HepG2 (cell line): ENCODE data around the gene KDM5A. TPM values are rescaled to one million over a fixed set of nuclear protein-coding genes. Genes with fewer than 3 reads are reported as not detected.
"Not testable (repeated sequence)": the region's sequence is repeated elsewhere in the genome, so short reads cannot be mapped to it uniquely, and the experiment has no call there.

Source experiments
- ATAC-seq: fragments of 200-7000 bp; cut with Tn5 transposase; 3 replicates; pipeline ENCODE4 v1.9.1; 2020; ENCODE audit warnings: mild to moderate bottlenecking, moderate library complexity
- BruUV-seq: library from RNA; stranded (reverse); fragments of 400-500 nt; replicated peaks from 2 replicates; lab custom pipeline; 2021; lab: Mats Ljungman, UMichigan
- CTCF ChIA-PET: fragments of 300-600 bp; formaldehyde crosslinking; extraction: SDS; loops from one replicate; lab custom pipeline; 2021; ENCODE audit warnings: low total read pairs, inconsistent platforms, low intra/inter-chr PET ratio; lab: Yijun Ruan, JAX
- POLR2A ChIA-PET: fragments of 350-600 bp; sonication (Branson Sonifier 250); formaldehyde crosslinking; loops from one replicate; lab custom pipeline; 2020; ENCODE audit warnings: antibody characterized with exemption, inconsistent platforms; lab: Yijun Ruan, JAX
- DNase-seq: peaks from one replicate; pipeline ENCODE4 v3.0.0-alpha.2; 2015; ENCODE audit warnings: low spot score
- FAIRE-seq: peaks from 3 replicates; lab custom pipeline; 2011; peaks lifted over from hg19 to GRCh38; lab: Jason Lieb, UNC
- H2AFZ ChIP-seq: one replicate; pipeline ENCODE4 v1.6.1; 2011; ENCODE audit warnings: low read length, inconsistent platforms
- H3K27ac ChIP-seq: fragments of 300-600 bp; 3 replicates; pipeline ENCODE4 v1.8.0; 2011; ENCODE audit warnings: mixed run types, mild to moderate bottlenecking, mixed read lengths, low read length, inconsistent platforms; ENCODE audit not compliant: insufficient read depth; ENCODE audit errors: extremely low read length
- H3K27me3 ChIP-seq, 2 experiments: fragments of 200-600 bp in 1 of 2; 2 replicates in 1 of 2; 3 replicates in 1 of 2; pipeline versions ENCODE4 v1.6.0 to v1.8.0; 2011; ENCODE audit warnings: low read length in 2 of 2, mild to moderate bottlenecking in 2 of 2, moderate library complexity in 2 of 2, inconsistent platforms in 1 of 2; ENCODE audit not compliant: insufficient read depth in 2 of 2, control insufficient read depth in 1 of 2
- H3K36me3 ChIP-seq, 2 experiments: fragments of 200-600 bp in 1 of 2; replicated peaks in 1 of 2; 2 replicates in 1 of 2; 3 replicates in 1 of 2; pipeline versions ENCODE4 v1.5.1 to v1.8.0; 2011; ENCODE audit warnings: low read length in 2 of 2, inconsistent platforms in 1 of 2; ENCODE audit not compliant: insufficient read depth in 2 of 2, control insufficient read depth in 1 of 2
- H3K4me1 ChIP-seq: 2 replicates; pipeline ENCODE4 v1.5.1; 2012; ENCODE audit warnings: low read length, inconsistent platforms; ENCODE audit not compliant: insufficient read depth
- H3K4me2 ChIP-seq: 2 replicates; pipeline ENCODE4 v1.6.0; 2011; ENCODE audit warnings: low read depth, low read length, inconsistent platforms
- H3K4me3 ChIP-seq, 3 experiments: fragments of 200-600 bp in 1 of 3; sonication (generic), shearing (Covaris generic) in 1 of 3; replicated peaks in 1 of 3; 2 replicates each; pipeline ENCODE4 v1.5.1; 2011 to 2016; ENCODE audit warnings: low read length in 3 of 3, inconsistent platforms in 2 of 3, low read depth in 2 of 3, mild to moderate bottlenecking in 2 of 3, control low read depth in 1 of 3, mixed read lengths in 1 of 3; ENCODE audit not compliant: insufficient read depth in 1 of 3
- H3K79me2 ChIP-seq: one replicate; pipeline ENCODE4 v1.6.1; 2011; ENCODE audit warnings: low read length, inconsistent platforms; ENCODE audit not compliant: insufficient read depth
- H3K9ac ChIP-seq: 2 replicates; pipeline ENCODE4 v1.6.0; 2011; ENCODE audit warnings: mild to moderate bottlenecking, low read depth, low read length, inconsistent platforms; ENCODE audit not compliant: insufficient read depth
- H3K9me3 ChIP-seq: 2 replicates; pipeline ENCODE4 v1.5.1; 2012; ENCODE audit warnings: mild to moderate bottlenecking, low read length
- H4K20me1 ChIP-seq: 2 replicates; pipeline ENCODE4 v1.6.0; 2011; ENCODE audit warnings: inconsistent platforms, mild to moderate bottlenecking, low read length, moderate library complexity; ENCODE audit not compliant: insufficient read depth
- MAFK ChIP-seq, 2 experiments: IDR thresholded peaks in 1 of 2; conservative IDR thresholded peaks in 1 of 2; 2 replicates each; pipeline ENCODE4 v1.6.1; 2011; ENCODE audit warnings: improper control_type of control experiment in 2 of 2, low read length in 2 of 2
- ZNF800 ChIP-seq: sonication (generic); formaldehyde crosslinking; IDR thresholded peaks from 2 replicates; pipeline ENCODE4 v1.4.0; 2020; ENCODE audit warnings: missing genetic modification reagents
- WGBS: methylation state at CpG from one replicate; pipeline ENCODE4 v1.1.6; 2017; ENCODE audit warnings: low lambda C conversion rate; 5-methylcytosine and 5-hydroxymethylcytosine counted together
- in situ Hi-C: cut with HindIII; loops from 2 replicates; pipeline ENCODE4 v1.10.0; 2017; ENCODE audit warnings: low pct_unique_long_range_greater_than_20kb; ENCODE audit not compliant: extremely low pct_ligation_motif_present
- intact Hi-C: fragments of 100-400 bp; cut with micrococcal nuclease; formaldehyde crosslinking; loops from one replicate; pipeline ENCODE4 v1.10.0; 2022; ENCODE audit not compliant: unreplicated experiment
- polyA plus RNA-seq, 8 experiments: library from polyadenylated mRNA; depleted of rRNA in 3 of 8; stranded (reverse) in 7 of 8; unstranded in 1 of 8; fragments of >200 nt; fragmentation: Illumina TruSeq in 4 of 8; extraction: Trizol in 4 of 8; gene quantifications; 2 replicates each; pipeline versions ENCODE4 v1.2.1 to v1.2.3, GENCODE V29; 2011 to 2016; ENCODE audit warnings: low read depth in 4 of 8, missing spikeins in 1 of 8, mixed read lengths in 1 of 8; ENCODE audit not compliant: insufficient read depth in 1 of 8
- total RNA-seq, 5 experiments: library from RNA; depleted of rRNA; stranded (reverse); fragments of >200 nt; fragmentation: Illumina TruSeq; extraction: Trizol; gene quantifications; 2 replicates each; pipeline ENCODE4 v1.2.3, GENCODE V29; 2016; ENCODE audit warnings: low read depth in 1 of 5

Gene KDM5A
- total and polyA plus RNA-seq, 2 of the 13 experiments (the other 11 are each of a cell fraction or from before 2014, with no cell fraction given) = 12.0 to 29.2 TPM

GRCh38 chr12:356276-356988 lies 32.7 kb downstream of the KDM5A start:
- ATAC-seq (no peak), DNase-seq (no peak), FAIRE-seq (no peak)
- Histone ChIP-seq H3K27me3 (no peaks in the 10 kb centered on the region), H3K9ac (no peak overlapping the region), H3K9me3 (no peaks in the 10 kb centered on the region), H3K4me3 (no peak overlapping the region), H3K4me2 (no peak overlapping the region), H3K79me2 (no peaks in the 10 kb centered on the region), H3K27ac (no peak overlapping the region), H2AFZ (no peak overlapping the region), H4K20me1 (no peaks in the 10 kb centered on the region), H3K4me1 (no peaks in the 10 kb centered on the region), H3K36me3 (peaks cover 20 to 62% of the 10 kb centered on the region in 2 experiments; a peak in 4 of 5 replicates)
- intact Hi-C loops (no loop called here), in situ Hi-C loops (no loop called here)
- TF ChIP-seq MAFK (conservative IDR thresholded peaks at IDR 0.05 in 1 of 2, IDR thresholded peaks at IDR 0.05 in 1 of 2; ENCODE audit: low read length in 2 of 2) (peak in 1 of 2 experiments; percentile 36; a peak in 1 of 4 replicates), ZNF800 (CRISPR knock-in tag) (no peak)
- WGBS = 96% methylated on average over 7 of the region's 7 CpGs
- BruUV-seq = no TSS peak
- POLR2A ChIA-PET = interaction anchor here (1.4 kb wide), 1 partner anchor 33 kb away, joined by 4 read pairs; the partner anchor contains the start of gene KDM5A
- CTCF ChIA-PET = no interaction called here

GRCh38 chr12:351197-351596 lies 37.9 kb downstream of the KDM5A start:
- intact Hi-C loops, H3K4me1 ChIP-seq, H3K4me3 ChIP-seq, DNase-seq, H3K9me3 ChIP-seq, H2AFZ ChIP-seq, H3K27ac ChIP-seq, ATAC-seq, H3K4me2 ChIP-seq, H3K79me2 ChIP-seq, in situ Hi-C loops, H4K20me1 ChIP-seq, BruUV-seq, POLR2A ChIA-PET, FAIRE-seq, H3K27me3 ChIP-seq, H3K9ac ChIP-seq, CTCF ChIA-PET: not testable (repeated sequence)
- WGBS = 95% methylated on average over 4 of the region's 4 CpGs
- H3K36me3 ChIP-seq = peaks cover 10 to 49% of the 10 kb centered on the region in 2 experiments

- H2AFZ ChIP-seq, BruUV-seq, ATAC-seq, H3K9ac ChIP-seq, H3K27ac ChIP-seq, in situ Hi-C loops, POLR2A ChIA-PET, CTCF ChIA-PET, H3K79me2 ChIP-seq, H3K4me2 ChIP-seq, intact Hi-C loops, H3K27me3 ChIP-seq, H4K20me1 ChIP-seq, H3K9me3 ChIP-seq, DNase-seq, H3K4me3 ChIP-seq, H3K4me1 ChIP-seq, FAIRE-seq: not testable (repeated sequence)
- 99% methylated on average over 7 of the region's 7 CpGs for WGBS
- H3K36me3 ChIP-seq = peaks cover 10 to 39% of the 10 kb centered on the region in 2 experiments
Measured at GRCh38 chr12:349625-350024, 39.5 kb downstream of the KDM5A start.
